Common myeloid progenitor, CD34-positive (primary cell): ENCODE data around the gene KLB.

ENCODE experiments used
- CTCF ChIA-PET: fragments of 350-600 bp; sonication (Branson Sonifier 250); formaldehyde crosslinking; loops from one replicate; lab custom pipeline; 2021; ENCODE audit warnings: antibody characterized with exemption; lab: Charles Lee
- POLR2A ChIA-PET: fragments of 350-600 bp; sonication (Branson Sonifier 250); formaldehyde crosslinking; loops from one replicate; lab custom pipeline; 2021; ENCODE audit warnings: antibody characterized with exemption; lab: Charles Lee
- DNase-seq, 3 donors: peaks; one replicate each; pipeline versions ENCODE4 v3.0.0 to v3.0.0-alpha.2; 2013
- H3K27ac ChIP-seq, 2 experiments: 1 replicate in 1 of 2; 2 replicates in 1 of 2; pipeline ENCODE4 v1.7.0; 2013; ENCODE audit warnings: inconsistent platforms in 2 of 2, low read length in 2 of 2, mild to moderate bottlenecking in 2 of 2, low read depth in 1 of 2, moderate library complexity in 1 of 2; ENCODE audit not compliant: severe bottlenecking in 2 of 2, insufficient read depth in 1 of 2, poor library complexity in 1 of 2
- H3K27me3 ChIP-seq, 5 experiments: replicated peaks in 2 of 5; 1 replicate in 3 of 5; 2 replicates in 2 of 5; pipeline versions ENCODE4 v1.6.1 to v1.7.0; 2013; ENCODE audit warnings: low read length in 4 of 5, mild to moderate bottlenecking in 2 of 5, moderate library complexity in 2 of 5, inconsistent platforms in 1 of 5; ENCODE audit not compliant: insufficient read depth in 5 of 5, control insufficient read depth in 4 of 5
- H3K36me3 ChIP-seq, 4 experiments: 1 replicate in 2 of 4; 2 replicates in 2 of 4; pipeline versions ENCODE4 v1.6.1 to v1.7.0; 2013; ENCODE audit warnings: low read length in 3 of 4, control low read depth in 1 of 4, mild to moderate bottlenecking in 1 of 4; ENCODE audit not compliant: control insufficient read depth in 4 of 4, insufficient read depth in 4 of 4
- H3K4me1 ChIP-seq, 4 experiments: 1 replicate in 3 of 4; 2 replicates in 1 of 4; pipeline versions ENCODE4 v1.6.1 to v1.7.1; 2013; ENCODE audit warnings: low read length in 3 of 4, mild to moderate bottlenecking in 3 of 4, control low read depth in 1 of 4, inconsistent platforms in 1 of 4, moderate library complexity in 1 of 4; ENCODE audit not compliant: control insufficient read depth in 4 of 4, insufficient read depth in 4 of 4; ENCODE audit errors: control extremely low read depth in 1 of 4
- H3K4me3 ChIP-seq, 7 experiments: 1 replicate in 4 of 7; 2 replicates in 3 of 7; pipeline versions ENCODE4 v1.5.1 to v1.7.0; 2013; ENCODE audit warnings: mild to moderate bottlenecking in 7 of 7, low read length in 6 of 7, moderate library complexity in 6 of 7, inconsistent platforms in 2 of 7, low read depth in 2 of 7, control low read depth in 1 of 7; ENCODE audit not compliant: insufficient read depth in 4 of 7, control insufficient read depth in 1 of 7; ENCODE audit errors: extremely low read depth in 1 of 7
- H3K9me3 ChIP-seq, 5 experiments: 1 replicate in 4 of 5; 2 replicates in 1 of 5; pipeline versions ENCODE4 v1.6.1 to v1.7.1; 2013; ENCODE audit warnings: low read length in 4 of 5, mild to moderate bottlenecking in 2 of 5, inconsistent platforms in 1 of 5, low read depth in 1 of 5, moderate library complexity in 1 of 5; ENCODE audit not compliant: control insufficient read depth in 4 of 5, insufficient read depth in 2 of 5; ENCODE audit errors: control extremely low read depth in 1 of 5

The KLB gene

GRCh38 chr4:39498727-39499020 is 91.9 kb downstream of the KLB start:
- Histone ChIP-seq H3K4me3 (no peak overlapping the region), H3K27me3 (no peaks in the 10 kb centered on the region), H3K4me1 (no peaks in the 10 kb centered on the region), H3K36me3 (peaks cover 7 to 22% (median 13%) of the 10 kb centered on the region in 4 experiments), H3K27ac (no peak overlapping the region), H3K9me3 (no peaks in the 10 kb centered on the region)
- DNase-seq: no peak
- CTCF ChIA-PET: no interaction called here
- POLR2A ChIA-PET: no interaction called here
